NCI-H345 treated with DMSO at 0.1 percent for 48 hours (cell line): Measurements from ENCODE around the gene SKAP1.

Source experiments
- DNase-seq: peaks from one replicate; lab custom pipeline; 2025; ENCODE audit not compliant: unreplicated experiment; lab: John Stamatoyannopoulos, UW

The SKAP1 gene

DNA sequence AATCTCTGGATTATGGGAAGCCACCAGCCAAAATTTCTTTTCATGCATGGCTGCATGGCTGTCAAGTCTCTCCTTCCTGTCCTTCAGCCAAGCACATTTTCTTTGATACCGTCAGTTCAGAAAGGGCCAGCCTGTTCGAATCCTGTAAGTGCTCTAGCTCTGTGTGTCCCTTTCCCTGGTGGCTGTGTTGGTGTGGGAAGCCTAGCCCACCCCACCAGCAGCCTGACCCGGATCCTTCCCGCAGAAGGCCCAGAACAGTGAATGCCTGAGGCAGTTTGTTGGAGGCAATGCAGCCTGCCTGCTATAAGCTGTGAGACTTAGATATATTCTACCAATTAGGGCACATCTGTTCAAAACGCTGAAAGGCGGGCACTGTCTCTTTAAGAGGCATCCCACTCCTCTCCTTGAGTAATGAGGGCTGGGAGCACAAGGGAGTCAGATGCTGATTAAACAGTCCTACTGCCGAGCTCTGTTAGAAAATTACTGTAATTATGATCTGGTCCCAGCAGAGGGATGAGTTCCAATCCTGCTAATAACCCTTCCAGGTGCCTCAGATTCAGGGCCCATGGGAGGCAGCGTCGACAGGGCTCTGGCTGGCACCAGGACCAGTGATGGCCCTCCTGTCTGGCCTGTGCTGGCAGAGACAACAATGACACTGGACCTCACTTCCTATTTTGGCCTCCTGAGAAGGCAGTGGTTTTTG is 304.0 kb downstream of the SKAP1 start:
- DNase-seq, result no peak

DNA sequence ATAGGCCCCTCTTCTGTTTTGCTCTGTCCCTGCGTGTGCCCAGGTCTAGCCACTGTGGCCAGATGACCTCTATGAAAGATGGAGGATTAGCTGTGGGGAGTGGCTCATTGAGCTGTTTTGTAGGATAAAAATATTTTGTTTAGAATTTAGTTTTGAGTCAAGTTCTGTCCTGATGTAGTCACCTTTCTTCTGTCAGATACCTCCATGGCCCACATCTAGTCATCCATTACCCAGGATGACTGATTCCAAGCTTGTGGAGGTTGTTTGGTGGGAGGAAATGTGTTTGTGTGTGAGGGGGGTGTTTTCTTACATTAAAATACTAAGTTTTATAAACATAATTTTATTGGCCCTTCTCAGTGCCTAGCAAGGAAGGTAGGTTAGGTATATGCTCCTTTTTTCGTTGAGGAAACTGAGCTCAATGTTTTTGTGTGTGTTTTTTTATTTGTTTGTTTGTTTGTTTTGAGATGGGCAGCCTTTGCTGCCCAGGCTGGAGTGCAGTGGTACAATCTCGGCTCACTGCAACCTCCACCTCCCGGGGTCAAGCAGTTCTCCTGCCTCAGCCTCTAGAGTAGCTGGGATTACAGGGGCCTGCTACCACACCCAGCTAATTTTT is 306.1 kb downstream of the SKAP1 start:
- DNase-seq, result no peak

DNA sequence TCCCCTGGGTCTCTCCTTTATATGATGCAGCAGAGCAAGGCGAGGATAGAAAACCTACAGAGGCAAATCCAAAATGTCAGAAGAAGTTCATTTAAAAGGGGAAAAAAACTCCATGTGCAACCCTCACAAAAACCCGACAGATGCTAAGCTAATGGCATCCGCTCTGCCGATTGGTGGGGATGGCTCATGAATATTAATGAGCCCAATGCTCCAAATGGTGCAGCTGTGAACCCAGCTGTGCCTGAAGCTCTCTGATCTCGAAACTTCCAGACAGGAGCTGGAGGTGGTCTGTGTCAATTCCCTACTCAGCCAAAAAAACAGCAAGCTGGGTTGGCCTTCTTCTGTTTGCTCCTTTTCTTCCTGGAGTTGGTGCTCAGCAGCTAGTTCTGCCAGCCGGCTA is 306.9 kb downstream of the SKAP1 start:
- no peak for DNase-seq

DNA sequence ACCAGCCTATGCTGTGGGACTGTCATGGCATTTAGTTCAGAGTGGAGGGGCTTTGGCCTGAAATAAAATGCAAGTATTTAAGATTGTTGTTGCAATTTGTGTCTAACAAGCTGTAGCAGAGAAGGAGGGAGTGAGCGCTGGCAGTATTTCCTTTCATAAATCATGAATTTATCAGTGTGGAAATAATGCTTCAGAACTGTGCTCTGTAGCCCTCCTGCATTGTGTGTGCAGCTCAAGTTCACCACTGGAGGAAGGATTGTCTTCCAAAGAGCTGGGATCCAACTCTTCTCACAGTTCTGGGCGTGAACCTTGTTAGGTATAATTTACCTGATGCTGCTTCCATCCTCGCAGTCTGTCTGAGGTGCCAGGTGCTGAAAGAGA is 307.4 kb downstream of the SKAP1 start:
- DNase-seq, result no peak

DNA sequence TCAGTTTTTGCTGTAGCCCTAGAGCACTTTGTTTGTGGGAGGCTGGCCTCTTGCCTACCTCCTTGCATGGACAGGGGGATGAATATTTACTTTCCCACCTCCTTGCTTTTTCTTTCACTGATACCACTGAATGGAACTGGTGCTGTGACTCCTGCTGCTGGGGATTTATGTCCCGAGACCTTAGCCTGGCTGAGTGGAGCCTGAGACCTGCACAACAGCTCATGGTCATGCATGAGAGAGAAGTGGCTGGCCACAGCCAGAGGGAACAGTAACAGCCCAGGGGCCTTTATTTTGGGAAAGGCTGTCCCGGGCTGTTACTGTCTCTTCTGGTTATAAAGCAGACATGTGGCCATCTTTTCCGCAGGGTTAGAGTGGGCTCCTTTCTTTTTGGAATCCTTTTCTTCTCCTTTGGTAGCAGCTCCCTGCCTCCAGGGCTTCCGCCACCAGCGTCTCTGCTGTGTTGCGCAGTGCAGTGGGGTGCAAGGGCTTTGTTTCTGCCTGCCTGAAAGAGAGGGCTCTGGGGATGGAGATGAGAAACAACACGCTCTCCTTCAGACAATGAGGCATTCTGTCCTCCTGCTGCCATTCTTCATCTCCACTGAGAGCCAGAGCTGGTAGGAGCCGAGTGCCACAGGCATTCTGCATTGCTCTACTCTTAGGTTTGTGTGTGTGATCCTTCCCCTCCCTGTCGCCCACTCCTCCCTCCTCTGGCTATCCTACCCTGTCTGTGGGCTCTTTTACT is 307.9 kb downstream of the SKAP1 start:
- DNase-seq, result no peak

GRCh38 chr17:48113201-48113676 is 316.8 kb downstream of the SKAP1 start:
- no peak for DNase-seq

GRCh38 chr17:48111937-48112241 is 318.1 kb downstream of the SKAP1 start:
- DNase-seq, result no peak

DNA sequence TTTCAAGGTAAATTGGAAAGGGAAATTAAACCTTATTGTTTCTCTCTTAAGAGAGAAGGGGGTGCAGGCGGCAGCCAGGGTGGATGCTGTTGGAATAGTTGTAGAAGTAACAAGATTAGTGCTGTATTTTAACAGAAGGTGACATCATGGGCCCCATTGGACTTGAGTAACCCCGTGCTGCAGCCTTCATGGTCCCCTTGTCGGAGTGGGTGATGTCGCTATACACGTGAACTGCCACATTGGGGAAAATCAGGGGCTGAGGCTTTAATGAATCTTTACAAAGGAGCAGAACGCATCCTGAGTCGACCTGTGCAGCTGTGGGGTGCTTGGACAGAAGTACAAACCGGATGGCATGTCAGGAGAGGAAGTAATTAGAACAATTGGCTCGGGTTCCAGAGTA is 319.3 kb downstream of the SKAP1 start:
- no peak for DNase-seq

DNA sequence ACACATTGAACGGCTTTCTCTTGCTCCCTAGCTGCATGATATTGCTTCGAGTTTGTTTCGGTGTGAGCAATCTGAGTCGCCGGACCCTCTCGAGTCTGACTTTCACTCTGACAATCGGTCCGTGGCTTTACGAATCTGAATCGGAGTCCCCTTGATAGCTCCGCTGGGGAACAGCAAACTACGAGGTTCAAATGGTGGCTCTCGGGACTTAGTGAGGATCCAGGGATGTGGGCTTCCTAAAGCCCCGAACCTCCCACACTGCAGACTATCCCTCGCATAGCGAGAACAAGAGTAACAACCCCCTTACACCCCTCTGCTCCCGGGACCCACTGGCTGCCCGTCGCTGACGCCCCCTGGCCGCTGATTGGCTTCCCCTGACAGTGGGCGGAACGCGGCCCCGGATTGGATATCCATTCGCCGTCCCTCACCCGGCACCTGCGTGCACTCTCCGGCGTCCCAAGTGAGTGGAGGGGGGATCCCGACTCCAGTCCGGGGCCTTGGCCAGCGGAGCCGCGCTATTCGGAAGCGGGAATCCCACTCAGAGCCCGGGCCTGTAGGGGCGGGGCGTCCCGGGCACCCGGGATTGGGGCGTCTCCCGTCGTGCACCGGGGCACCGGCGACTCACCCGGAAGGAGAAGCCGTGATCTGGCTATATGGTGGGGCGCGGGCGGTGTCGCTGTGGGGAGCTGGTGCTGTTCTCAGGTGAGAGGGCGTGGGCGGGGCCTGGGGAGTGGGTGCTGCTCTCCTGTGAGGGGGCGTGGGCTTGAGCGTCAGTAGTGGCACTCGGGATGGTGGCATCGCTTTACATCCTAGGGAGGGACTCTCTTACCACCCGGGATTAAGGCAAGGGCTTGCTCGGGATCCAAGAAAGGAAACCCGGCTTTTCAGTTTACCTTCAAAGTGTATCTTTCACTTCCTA is 322.6 kb downstream of the SKAP1 start, which contains the start of gene SNX11:
TSS of gene SNX11 (plus strand) at position 630 of the 919 bp plus-strand sequence. CDS start 4,278 bp downstream, outside the sequence.
- peak; percentile 88 for DNase-seq

- no peak for DNase-seq
These were observed 323.2 kb downstream of the SKAP1 start for GRCh38 chr17:48106802-48107136.

DNA sequence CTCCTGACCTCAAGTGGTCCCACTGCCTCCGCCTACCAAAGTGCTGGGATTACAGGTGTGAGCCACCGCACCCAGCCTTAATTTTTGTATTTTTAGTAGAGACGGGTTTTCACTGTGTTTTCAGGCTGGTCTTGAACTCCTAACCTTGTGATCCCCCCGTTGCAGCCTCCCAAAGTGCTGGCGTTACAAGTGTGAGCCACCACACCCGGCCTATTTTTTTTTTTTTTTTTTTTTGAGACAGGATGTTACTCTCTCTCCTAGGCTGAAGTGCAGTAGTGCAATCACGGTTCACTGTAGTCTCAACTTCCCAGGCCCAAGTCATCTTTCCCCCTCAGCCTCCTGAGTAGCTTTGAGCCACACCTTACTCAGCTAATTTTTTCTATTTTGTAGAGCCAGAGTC is 325.6 kb downstream of the SKAP1 start:
- no peak for DNase-seq

DNA sequence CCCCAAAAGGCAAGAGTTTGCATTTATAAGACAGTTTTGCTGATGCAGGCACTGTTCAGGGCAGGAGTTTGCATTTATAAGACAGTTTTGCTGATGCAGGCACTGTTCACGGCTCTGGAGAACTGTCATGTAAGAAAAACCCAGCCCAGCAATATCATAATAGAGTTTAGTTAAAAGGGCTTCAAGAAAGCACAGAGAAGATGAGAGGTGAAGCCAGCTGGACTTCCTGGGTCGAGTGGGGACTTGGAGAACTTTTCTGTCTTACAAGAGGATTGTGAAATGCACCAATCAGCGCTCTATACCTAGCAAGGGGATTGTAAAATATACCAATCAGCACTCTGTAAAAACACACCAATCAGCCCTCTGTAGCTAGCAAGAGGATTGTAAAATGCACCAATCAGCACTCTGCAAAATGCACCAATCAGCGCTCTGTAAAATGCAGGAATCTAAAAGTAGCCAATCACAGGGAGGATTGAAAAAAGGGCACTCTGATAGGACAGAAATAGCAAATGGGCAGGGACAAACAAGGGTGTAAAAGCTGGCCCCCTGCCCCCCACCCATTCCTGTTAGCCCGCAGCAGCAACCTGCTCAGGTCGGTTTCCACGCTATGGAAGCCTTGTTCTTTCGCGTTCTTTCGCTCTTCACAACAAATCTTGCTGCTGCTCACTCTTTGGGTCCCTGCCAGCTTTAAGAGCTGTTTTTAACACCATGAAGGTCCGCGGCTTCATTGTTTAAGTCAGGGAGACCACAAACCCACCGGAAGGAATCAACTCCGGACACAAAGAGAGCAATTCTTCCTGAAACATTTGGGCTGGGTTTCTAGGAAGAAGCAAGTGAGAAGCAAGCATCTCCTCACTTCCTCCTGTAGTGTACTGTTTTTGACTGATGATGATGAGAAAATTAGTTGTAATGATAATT is 327.0 kb downstream of the SKAP1 start:
- no peak for DNase-seq

DNA sequence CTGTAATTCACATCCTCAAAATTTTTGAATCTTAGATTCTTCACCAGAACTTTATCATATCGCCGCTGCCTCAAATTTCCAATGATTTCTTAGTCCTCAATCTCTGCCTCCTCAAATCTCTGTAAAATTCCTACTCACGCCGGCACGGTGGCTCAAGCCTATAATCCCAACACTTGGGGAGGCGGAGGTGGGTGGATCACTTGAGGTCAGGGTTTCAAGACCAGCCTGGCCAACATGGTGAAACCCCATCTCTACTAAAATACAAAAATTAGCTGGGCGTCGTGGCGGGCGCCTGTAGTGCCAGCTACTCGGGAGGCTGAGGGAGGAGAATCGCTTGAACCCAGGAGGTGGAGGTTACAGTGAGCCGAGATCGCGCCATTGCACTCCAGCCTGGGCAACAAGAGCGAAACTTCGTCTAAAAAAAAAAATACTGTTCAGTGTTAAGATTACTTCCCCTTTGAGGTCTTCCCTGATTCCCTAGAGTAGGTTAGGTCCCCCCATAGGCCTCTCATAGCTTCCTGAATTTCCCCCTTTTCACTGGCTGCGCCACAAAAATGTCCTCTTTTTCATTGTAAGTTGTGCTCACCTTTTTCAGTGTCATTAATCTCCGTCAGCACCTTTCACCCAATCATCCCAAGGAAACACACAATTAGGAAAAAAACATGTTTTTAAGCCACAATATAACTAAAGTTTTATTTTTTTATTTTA is 327.8 kb downstream of the SKAP1 start:
- DNase-seq, result no peak

DNA sequence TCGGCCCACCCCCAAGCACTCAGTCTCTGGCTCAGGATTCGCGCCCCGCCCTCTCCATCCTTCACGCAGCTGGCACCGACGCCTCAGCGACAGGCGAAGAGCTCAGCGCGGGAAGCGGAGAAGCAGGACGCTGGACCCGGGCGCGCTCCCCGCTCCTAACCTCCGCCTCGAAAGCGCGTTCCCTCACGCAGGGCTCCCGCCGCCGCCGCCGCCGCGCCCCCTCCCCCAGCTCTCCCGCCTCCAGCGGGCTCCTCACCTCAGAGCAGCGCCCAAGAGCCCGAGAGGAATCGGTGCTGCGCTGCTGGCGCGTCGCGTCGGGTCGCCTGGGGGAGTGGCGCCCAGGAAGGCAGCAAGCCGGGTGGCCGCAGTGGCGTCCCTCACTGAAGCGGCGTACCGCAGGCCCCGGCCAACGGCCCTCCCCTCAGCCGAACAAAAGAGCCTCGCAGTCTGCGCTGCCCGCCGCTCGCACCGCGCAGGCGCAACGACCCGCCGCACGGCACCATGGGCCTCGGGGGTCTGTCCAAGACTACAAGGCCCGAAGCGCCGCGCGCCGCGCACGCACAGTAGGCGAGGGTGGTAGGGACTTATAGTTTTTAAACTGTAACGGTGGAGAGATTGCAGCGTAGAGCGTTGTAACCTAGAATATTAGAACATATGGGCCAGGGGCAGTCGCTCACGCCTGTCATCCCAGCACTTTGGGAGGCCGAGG is 328.8 kb downstream of the SKAP1 start, which contains the start of gene CBX1:
TSS of gene CBX1 (minus strand) at position 467 of the 709 bp plus-strand sequence. CDS start 24,474 bp downstream, outside the sequence.
- peak; percentile 91 for DNase-seq

GRCh38 chr17:48100591-48101011 is 329.4 kb downstream of the SKAP1 start:
- DNase-seq, result peak; percentile 57

DNA sequence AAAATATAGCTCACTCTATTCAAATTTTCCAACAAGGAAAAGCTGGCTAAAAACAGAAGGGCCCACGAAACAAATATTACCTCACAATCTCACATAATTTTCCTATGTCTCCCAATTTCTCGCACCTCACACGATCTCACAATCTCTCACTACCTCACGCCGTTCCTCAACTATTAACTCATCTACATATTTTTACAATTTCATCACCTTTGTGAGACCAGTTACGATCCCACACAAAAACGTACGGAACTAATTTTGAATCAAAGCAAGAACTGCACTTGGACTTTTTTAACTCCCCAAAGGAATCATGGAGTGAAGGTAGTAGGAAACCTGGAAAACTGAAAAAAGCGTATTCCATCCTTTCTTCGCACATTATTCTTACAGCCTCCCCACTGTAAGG is 329.9 kb downstream of the SKAP1 start:
- DNase-seq, result no peak

DNA sequence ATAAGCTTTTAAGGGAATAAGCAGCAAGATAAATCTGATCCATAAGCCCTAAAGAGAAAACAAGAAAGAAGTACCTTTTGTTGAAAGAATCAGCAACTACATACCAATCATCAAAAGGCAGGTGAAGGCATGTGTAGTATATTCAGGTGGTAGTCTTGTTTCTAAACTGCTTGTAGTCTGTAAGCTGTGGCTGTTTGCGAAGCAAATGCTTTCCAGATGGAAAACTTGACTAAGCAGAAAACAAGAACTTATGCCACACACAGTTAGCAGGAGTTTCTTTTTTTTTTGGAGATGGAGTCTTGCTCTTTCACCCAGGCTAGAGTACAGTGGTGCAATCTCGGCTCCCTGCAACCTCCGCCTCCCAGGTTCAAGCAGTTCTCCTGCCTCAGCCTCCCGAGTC is 334.4 kb downstream of the SKAP1 start:
- DNase-seq, result no peak

GRCh38 chr17:48093341-48094045 is 336.5 kb downstream of the SKAP1 start:
- no peak for DNase-seq
